Fibroblast of pulmonary artery (primary cell): ENCODE results near the gene DNAJB11.
A peak's percentile ranks its signal among the peaks of the same experiment; 100 is the strongest.
"Not testable (repeated sequence)": the region's sequence is repeated elsewhere in the genome, so short reads cannot be mapped to it uniquely, and the experiment has no call there.

Source experiments
- DNase-seq: peaks from one replicate; pipeline ENCODE4 v3.0.0-alpha.2; 2010; ENCODE audit warnings: low read depth
- H3K4me3 ChIP-seq: replicated peaks from 2 replicates; pipeline ENCODE4 v1.5.1; 2011; ENCODE audit warnings: low read depth, mild to moderate bottlenecking, control low read depth, low read length, moderate library complexity
- TF ChIP-seq, protein P1 (sequence below): IDR thresholded peaks from 2 replicates; pipeline ENCODE4 v1.5.1; 2011; ENCODE audit warnings: mild to moderate bottlenecking, control low read depth, low read length, inconsistent platforms; ENCODE audit errors: missing control alignments

The DNAJB11 gene

DNA sequence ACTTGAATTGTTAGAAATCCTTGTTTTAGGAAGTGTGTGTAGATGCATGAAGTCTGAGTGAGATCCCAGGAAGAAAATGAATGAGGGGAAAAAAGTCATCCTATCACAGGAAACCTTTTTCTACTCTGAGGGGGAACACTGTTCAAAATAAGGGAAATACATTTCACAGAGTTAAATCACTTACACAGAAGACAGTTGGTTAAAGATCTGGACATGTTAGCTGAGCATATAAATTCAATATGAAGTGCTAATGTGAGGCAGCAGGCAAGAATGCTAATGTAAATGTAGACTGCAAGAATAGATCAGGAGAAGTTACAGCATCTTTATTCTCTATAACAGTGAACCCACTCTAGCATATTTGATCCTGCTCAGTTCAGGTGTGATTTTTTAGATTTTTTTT is 5.9 kb upstream of the DNAJB11 start:
- TF ChIP-seq, protein P1, sequence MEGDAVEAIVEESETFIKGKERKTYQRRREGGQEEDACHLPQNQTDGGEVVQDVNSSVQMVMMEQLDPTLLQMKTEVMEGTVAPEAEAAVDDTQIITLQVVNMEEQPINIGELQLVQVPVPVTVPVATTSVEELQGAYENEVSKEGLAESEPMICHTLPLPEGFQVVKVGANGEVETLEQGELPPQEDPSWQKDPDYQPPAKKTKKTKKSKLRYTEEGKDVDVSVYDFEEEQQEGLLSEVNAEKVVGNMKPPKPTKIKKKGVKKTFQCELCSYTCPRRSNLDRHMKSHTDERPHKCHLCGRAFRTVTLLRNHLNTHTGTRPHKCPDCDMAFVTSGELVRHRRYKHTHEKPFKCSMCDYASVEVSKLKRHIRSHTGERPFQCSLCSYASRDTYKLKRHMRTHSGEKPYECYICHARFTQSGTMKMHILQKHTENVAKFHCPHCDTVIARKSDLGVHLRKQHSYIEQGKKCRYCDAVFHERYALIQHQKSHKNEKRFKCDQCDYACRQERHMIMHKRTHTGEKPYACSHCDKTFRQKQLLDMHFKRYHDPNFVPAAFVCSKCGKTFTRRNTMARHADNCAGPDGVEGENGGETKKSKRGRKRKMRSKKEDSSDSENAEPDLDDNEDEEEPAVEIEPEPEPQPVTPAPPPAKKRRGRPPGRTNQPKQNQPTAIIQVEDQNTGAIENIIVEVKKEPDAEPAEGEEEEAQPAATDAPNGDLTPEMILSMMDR, result no peak
- H3K4me3 ChIP-seq, result no peak overlapping the region
- no peak for DNase-seq

DNA sequence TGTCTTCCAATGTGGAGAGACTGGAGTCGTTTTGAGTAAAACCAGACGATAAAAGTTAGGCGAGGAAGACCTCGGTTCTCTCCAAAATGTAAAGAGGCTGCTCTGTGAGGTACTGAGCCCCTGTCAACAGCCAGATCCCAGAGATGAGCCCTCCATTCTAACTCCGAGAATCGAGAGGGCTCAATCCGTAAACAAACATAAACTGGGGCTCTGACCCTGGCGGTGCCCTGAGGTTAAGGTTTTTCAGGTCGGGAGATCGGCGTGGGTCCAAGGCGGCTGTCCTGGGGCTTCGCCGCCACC is 3.8 kb upstream of the DNAJB11 start:
- TF ChIP-seq, protein P1, result no peak
- peak overlapping the region; percentile 98 for H3K4me3 ChIP-seq
- no peak for DNase-seq

DNA sequence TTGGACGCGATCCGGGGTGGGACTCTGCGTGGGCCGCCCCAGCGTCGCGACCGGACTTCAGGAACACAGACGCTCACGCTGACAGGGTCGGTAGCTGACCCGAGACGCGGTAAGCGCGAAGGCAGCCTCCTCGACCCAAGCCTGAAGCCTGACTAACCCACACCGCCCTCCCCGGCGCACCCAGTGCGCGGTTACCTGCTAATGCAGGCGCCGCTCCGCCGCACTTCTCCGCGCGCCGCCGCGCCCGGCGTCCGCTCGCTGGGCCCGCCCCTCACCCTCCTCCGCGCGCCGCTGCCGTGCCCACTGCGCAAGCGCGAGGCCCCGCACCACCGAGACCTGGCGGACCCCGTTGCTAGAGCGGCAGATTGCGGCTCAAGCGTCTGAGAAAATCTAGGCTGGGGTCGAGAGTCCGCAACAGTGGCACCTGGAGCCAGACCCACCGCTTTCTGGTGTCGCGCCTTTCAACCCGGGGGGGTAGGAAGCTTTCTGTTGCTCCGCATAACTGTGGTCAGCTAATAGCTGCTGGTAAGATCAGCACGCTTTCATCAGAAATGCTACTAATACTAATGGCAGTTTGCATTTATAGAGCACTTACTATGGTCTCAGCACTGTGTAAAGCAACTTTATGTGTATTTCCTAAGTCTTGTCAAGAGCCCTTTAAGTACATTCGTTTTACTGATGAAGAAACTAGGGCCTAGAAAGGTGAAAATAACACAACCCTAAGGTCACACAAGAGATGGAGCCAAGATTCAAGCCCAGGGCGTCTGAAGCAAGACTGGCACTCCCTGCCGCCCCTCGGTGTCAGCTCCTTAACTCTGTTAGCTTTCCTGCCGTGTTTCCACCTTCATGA is 3.2 kb upstream of the DNAJB11 start, which contains the start of gene TBCCD1:
Gene TBCCD1, minus strand, starts transcription at position 268 of the 850 bp plus-strand sequence. CDS start 3,010 bp downstream, outside the sequence.
- TF ChIP-seq, protein P1, result no peak
- peak within 1 kb of the TSS; percentile 98 for H3K4me3 ChIP-seq
- DNase-seq, result peak; percentile 91

DNA sequence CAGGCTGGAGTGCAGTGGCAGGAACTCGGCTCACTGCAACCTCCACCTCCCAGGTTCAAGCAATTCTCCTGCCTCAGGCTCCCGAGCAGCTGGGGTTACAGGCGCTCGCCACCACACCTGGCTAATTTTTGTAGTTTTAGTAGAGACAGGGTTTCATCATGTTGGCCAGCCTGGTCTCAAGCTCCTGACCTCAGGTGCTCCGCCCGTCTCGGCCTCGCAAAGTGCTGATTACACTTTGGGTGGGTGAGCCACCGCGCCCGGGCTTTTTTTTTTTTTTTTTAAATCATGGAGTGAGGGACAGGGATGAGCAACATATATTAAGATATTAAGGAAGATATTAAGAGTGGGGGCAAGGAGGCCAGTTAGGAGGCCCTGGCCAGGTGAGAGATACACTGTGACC is 1.2 kb upstream of the DNAJB11 start:
- DNase-seq, result not testable (repeated sequence)
- peak overlapping the region; percentile 89 for H3K4me3 ChIP-seq

DNA sequence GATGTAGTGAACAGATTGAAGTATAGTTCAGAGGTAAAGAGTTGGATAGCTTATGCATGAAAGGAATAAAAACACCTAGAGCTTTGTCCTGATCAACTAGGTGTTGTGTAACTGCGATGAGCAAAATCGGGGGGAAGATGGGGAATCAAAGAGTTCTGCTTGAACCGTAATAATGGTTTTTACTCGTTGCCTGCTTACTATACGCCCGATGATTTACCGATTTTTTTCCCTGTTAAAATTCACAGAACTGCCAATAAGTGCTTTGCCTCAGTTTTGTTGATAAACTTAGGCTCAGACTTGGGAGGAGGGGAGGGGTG is 783 bp upstream of the DNAJB11 start:
- DNase-seq, result no peak
- H3K4me3 ChIP-seq, result peak overlapping the region; percentile 89
- TF ChIP-seq, protein P1, result no peak

DNA sequence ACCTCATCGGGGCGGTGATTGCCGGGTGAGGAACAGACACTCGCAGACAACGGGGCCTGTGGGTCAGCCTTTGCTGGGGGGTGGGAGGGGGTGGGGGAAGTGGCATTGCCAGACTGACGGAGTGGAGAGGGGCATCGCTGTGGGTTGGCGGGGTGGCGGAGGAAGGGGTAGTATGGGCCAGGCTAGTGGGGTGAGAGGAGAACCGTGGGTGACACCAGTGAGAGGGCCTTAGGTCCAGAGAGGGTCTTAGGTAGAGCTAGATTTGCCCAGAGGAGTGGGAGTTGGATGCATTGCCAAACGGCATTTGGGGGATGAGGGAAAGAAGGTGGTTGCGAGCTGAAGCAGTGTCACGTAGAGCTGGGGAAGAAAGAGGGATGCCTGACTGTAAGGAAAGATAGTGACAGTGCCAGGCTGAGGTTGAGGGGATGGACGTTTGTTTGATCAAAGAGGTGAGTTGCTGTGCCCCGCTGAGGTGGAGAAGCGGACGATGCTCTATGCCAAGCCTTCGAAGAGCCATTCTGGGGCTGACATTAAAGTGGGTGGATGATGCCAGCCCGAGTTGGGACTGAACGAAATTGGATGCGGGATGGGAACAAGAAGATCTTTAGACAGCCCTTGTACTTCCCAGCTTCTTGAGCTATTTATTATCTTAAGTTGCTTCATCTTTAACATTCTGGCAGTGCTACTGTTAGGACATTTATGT is 572 bp downstream of the DNAJB11 start:
- DNase-seq, result no peak
- TF ChIP-seq, protein P1, result no peak
- peak overlapping the region; percentile 89 for H3K4me3 ChIP-seq

DNA sequence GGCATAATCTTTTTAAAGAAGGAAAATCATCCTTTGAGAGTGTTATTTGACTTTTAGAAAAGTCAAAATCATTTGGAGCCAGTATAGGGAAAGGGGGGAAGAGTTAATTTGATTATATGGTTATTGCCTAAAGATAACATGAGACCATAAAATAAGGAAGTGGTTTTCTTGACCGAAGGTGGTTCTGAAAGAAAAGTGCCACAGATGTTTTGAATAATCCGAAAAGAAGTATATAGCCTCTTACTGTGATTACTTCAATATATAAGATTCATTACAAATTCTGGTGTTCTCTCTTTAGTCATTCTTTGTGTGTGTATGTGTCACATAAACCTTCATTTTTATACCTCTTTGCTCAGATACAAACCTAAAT is 1.1 kb downstream of the DNAJB11 start:
- TF ChIP-seq, protein P1, result no peak
- no peak for DNase-seq
- peak overlapping the region; percentile 89 for H3K4me3 ChIP-seq
